HepG2 (cell line): ENCODE data around the gene ERCC2. TPM values are rescaled to one million over a fixed set of nuclear protein-coding genes. Genes with fewer than 3 reads are reported as not detected.

Experiments
- ATAC-seq: fragments of 200-7000 bp; cut with Tn5 transposase; 3 replicates; pipeline ENCODE4 v1.9.1; 2020; ENCODE audit warnings: mild to moderate bottlenecking, moderate library complexity
- BruUV-seq: library from RNA; stranded (reverse); fragments of 400-500 nt; replicated peaks from 2 replicates; lab custom pipeline; 2021; lab: Mats Ljungman, UMichigan
- CTCF ChIA-PET: fragments of 300-600 bp; formaldehyde crosslinking; extraction: SDS; loops from one replicate; lab custom pipeline; 2021; ENCODE audit warnings: low total read pairs, inconsistent platforms, low intra/inter-chr PET ratio; lab: Yijun Ruan, JAX
- POLR2A ChIA-PET: fragments of 350-600 bp; sonication (Branson Sonifier 250); formaldehyde crosslinking; loops from one replicate; lab custom pipeline; 2020; ENCODE audit warnings: antibody characterized with exemption, inconsistent platforms; lab: Yijun Ruan, JAX
- DNase-seq: peaks from one replicate; pipeline ENCODE4 v3.0.0-alpha.2; 2015; ENCODE audit warnings: low spot score
- FAIRE-seq: peaks from 3 replicates; lab custom pipeline; 2011; peaks lifted over from hg19 to GRCh38; lab: Jason Lieb, UNC
- H2AFZ ChIP-seq: one replicate; pipeline ENCODE4 v1.6.1; 2011; ENCODE audit warnings: low read length, inconsistent platforms
- H3K27ac ChIP-seq: fragments of 300-600 bp; 3 replicates; pipeline ENCODE4 v1.8.0; 2011; ENCODE audit warnings: mixed run types, mild to moderate bottlenecking, mixed read lengths, low read length, inconsistent platforms; ENCODE audit not compliant: insufficient read depth; ENCODE audit errors: extremely low read length
- H3K27me3 ChIP-seq, 2 experiments: fragments of 200-600 bp in 1 of 2; 2 replicates in 1 of 2; 3 replicates in 1 of 2; pipeline versions ENCODE4 v1.6.0 to v1.8.0; 2011; ENCODE audit warnings: low read length in 2 of 2, mild to moderate bottlenecking in 2 of 2, moderate library complexity in 2 of 2, inconsistent platforms in 1 of 2; ENCODE audit not compliant: insufficient read depth in 2 of 2, control insufficient read depth in 1 of 2
- H3K36me3 ChIP-seq, 2 experiments: fragments of 200-600 bp in 1 of 2; replicated peaks in 1 of 2; 2 replicates in 1 of 2; 3 replicates in 1 of 2; pipeline versions ENCODE4 v1.5.1 to v1.8.0; 2011; ENCODE audit warnings: low read length in 2 of 2, inconsistent platforms in 1 of 2; ENCODE audit not compliant: insufficient read depth in 2 of 2, control insufficient read depth in 1 of 2
- H3K4me1 ChIP-seq: 2 replicates; pipeline ENCODE4 v1.5.1; 2012; ENCODE audit warnings: low read length, inconsistent platforms; ENCODE audit not compliant: insufficient read depth
- H3K4me2 ChIP-seq: 2 replicates; pipeline ENCODE4 v1.6.0; 2011; ENCODE audit warnings: low read depth, low read length, inconsistent platforms
- H3K4me3 ChIP-seq, 3 experiments: fragments of 200-600 bp in 1 of 3; sonication (generic), shearing (Covaris generic) in 1 of 3; replicated peaks in 1 of 3; 2 replicates each; pipeline ENCODE4 v1.5.1; 2011 to 2016; ENCODE audit warnings: low read length in 3 of 3, inconsistent platforms in 2 of 3, low read depth in 2 of 3, mild to moderate bottlenecking in 2 of 3, control low read depth in 1 of 3, mixed read lengths in 1 of 3; ENCODE audit not compliant: insufficient read depth in 1 of 3
- H3K79me2 ChIP-seq: one replicate; pipeline ENCODE4 v1.6.1; 2011; ENCODE audit warnings: low read length, inconsistent platforms; ENCODE audit not compliant: insufficient read depth
- H3K9ac ChIP-seq: 2 replicates; pipeline ENCODE4 v1.6.0; 2011; ENCODE audit warnings: mild to moderate bottlenecking, low read depth, low read length, inconsistent platforms; ENCODE audit not compliant: insufficient read depth
- H3K9me3 ChIP-seq: 2 replicates; pipeline ENCODE4 v1.5.1; 2012; ENCODE audit warnings: mild to moderate bottlenecking, low read length
- H4K20me1 ChIP-seq: 2 replicates; pipeline ENCODE4 v1.6.0; 2011; ENCODE audit warnings: inconsistent platforms, mild to moderate bottlenecking, low read length, moderate library complexity; ENCODE audit not compliant: insufficient read depth
- AGO2 ChIP-seq: fragments of 200-400 bp; formaldehyde crosslinking; optimal IDR thresholded peaks from 2 replicates; pipeline ENCODE3; 2017; ENCODE audit warnings: mild to moderate bottlenecking, low read depth, low read length, moderate library complexity
- EP300 ChIP-seq, 3 experiments: sonication (generic) in 1 of 3; formaldehyde crosslinking in 1 of 3; IDR thresholded peaks; 2 replicates each; pipeline versions ENCODE4 v1.5.1 to v1.6.1; 2011 to 2020; ENCODE audit warnings: low read depth in 2 of 3, low read length in 2 of 3, borderline replicate concordance in 1 of 3, improper control_type of control experiment in 1 of 3, mild to moderate bottlenecking in 1 of 3, missing genetic modification reagents in 1 of 3, moderate library complexity in 1 of 3
- FLYWCH1 ChIP-seq: sonication (generic); formaldehyde crosslinking; IDR thresholded peaks from 2 replicates; pipeline ENCODE4 v1.8.1; 2023; ENCODE audit warnings: mild to moderate bottlenecking, missing genetic modification reagents
- FOXO4 ChIP-seq: sonication (generic); formaldehyde crosslinking; conservative IDR thresholded peaks from 2 replicates; pipeline ENCODE4 v1.8.1; 2023; ENCODE audit warnings: missing genetic modification reagents
- GMEB1 ChIP-seq: sonication (generic); formaldehyde crosslinking; IDR thresholded peaks from 2 replicates; pipeline ENCODE4 v1.5.1; 2020; ENCODE audit warnings: missing genetic modification reagents, mild to moderate bottlenecking, borderline replicate concordance
- JUND ChIP-seq: sonication (generic); formaldehyde crosslinking; IDR thresholded peaks from 2 replicates; pipeline ENCODE4 v1.8.0; 2022; ENCODE audit warnings: mild to moderate bottlenecking, missing genetic modification reagents
- KDM5A ChIP-seq: fragments of 200-600 bp; sonication (generic); IDR thresholded peaks from 2 replicates; pipeline ENCODE4 v1.7.0; 2018; ENCODE audit warnings: antibody characterized with exemption, mild to moderate bottlenecking, low read length, borderline replicate concordance
- KDM6A ChIP-seq: IDR thresholded peaks from 2 replicates; pipeline ENCODE4 v1.6.1; 2016; ENCODE audit warnings: low read depth
- KLF16 ChIP-seq, 2 experiments: sonication (generic) in 1 of 2; formaldehyde crosslinking in 1 of 2; IDR thresholded peaks; 2 replicates each; pipeline versions ENCODE4 v1.6.1 to v1.8.0; 2016 to 2023; ENCODE audit warnings: missing genetic modification reagents in 2 of 2, missing compliant biosample characterization in 1 of 2
- RBFOX2 ChIP-seq: fragments of 200-400 bp; formaldehyde crosslinking; IDR thresholded peaks from 2 replicates; pipeline ENCODE4 v1.6.1; 2017; ENCODE audit warnings: low read depth, mild to moderate bottlenecking, low read length
- SIN3A ChIP-seq: IDR thresholded peaks from 2 replicates; pipeline ENCODE4 v1.6.1; 2011; ENCODE audit warnings: low read depth, mild to moderate bottlenecking, control low read depth, low read length, borderline replicate concordance
- SP2 ChIP-seq: sonication (generic); formaldehyde crosslinking; IDR thresholded peaks from 2 replicates; pipeline ENCODE4 v1.5.1; 2020; ENCODE audit warnings: mild to moderate bottlenecking, missing genetic modification reagents
- ZNF3 ChIP-seq: IDR thresholded peaks from 2 replicates; pipeline ENCODE4 v1.7.0; 2017; ENCODE audit warnings: inconsistent platforms
- ZNF333 ChIP-seq: sonication (generic); formaldehyde crosslinking; IDR thresholded peaks from 2 replicates; pipeline ENCODE4 v1.4.0; 2020; ENCODE audit warnings: mild to moderate bottlenecking, missing genetic modification reagents, borderline replicate concordance
- ZNF567 ChIP-seq: sonication (generic); formaldehyde crosslinking; IDR thresholded peaks from 2 replicates; pipeline ENCODE4 v1.8.1; 2023; ENCODE audit warnings: mild to moderate bottlenecking, missing genetic modification reagents, borderline replicate concordance
- ZNF7 ChIP-seq: IDR thresholded peaks from 2 replicates; pipeline ENCODE4 v1.6.1; 2016; ENCODE audit warnings: missing biosample characterization, missing genetic modification reagents
- ZNF816 ChIP-seq: sonication (generic); formaldehyde crosslinking; IDR thresholded peaks from 2 replicates; pipeline ENCODE4 v1.8.0; 2022; ENCODE audit warnings: missing genetic modification reagents, mild to moderate bottlenecking, borderline replicate concordance
- WGBS: methylation state at CpG from one replicate; pipeline ENCODE4 v1.1.6; 2017; ENCODE audit warnings: low lambda C conversion rate; 5-methylcytosine and 5-hydroxymethylcytosine counted together
- in situ Hi-C: cut with HindIII; loops from 2 replicates; pipeline ENCODE4 v1.10.0; 2017; ENCODE audit warnings: low pct_unique_long_range_greater_than_20kb; ENCODE audit not compliant: extremely low pct_ligation_motif_present
- intact Hi-C: fragments of 100-400 bp; cut with micrococcal nuclease; formaldehyde crosslinking; loops from one replicate; pipeline ENCODE4 v1.10.0; 2022; ENCODE audit not compliant: unreplicated experiment
- polyA plus RNA-seq, 8 experiments: library from polyadenylated mRNA; depleted of rRNA in 3 of 8; stranded (reverse) in 7 of 8; unstranded in 1 of 8; fragments of >200 nt; fragmentation: Illumina TruSeq in 4 of 8; extraction: Trizol in 4 of 8; gene quantifications; 2 replicates each; pipeline versions ENCODE4 v1.2.1 to v1.2.3, GENCODE V29; 2011 to 2016; ENCODE audit warnings: low read depth in 4 of 8, missing spikeins in 1 of 8, mixed read lengths in 1 of 8; ENCODE audit not compliant: insufficient read depth in 1 of 8
- total RNA-seq, 5 experiments: library from RNA; depleted of rRNA; stranded (reverse); fragments of >200 nt; fragmentation: Illumina TruSeq; extraction: Trizol; gene quantifications; 2 replicates each; pipeline ENCODE4 v1.2.3, GENCODE V29; 2016; ENCODE audit warnings: low read depth in 1 of 5

ERCC2 gene
- total and polyA plus RNA-seq, 2 of the 13 experiments (the other 11 are each of a cell fraction or from before 2014, with no cell fraction given) = 25.4 to 49.2 TPM

- H3K4me1 ChIP-seq = no peaks in the 10 kb centered on the region
- BruUV-seq = no TSS peak
- intact Hi-C loops = no loop called here
- no peak for DNase-seq
- H3K9me3 ChIP-seq = no peaks in the 10 kb centered on the region
- TF ChIP-seq AGO2 (peak; percentile 37), ZNF7 (no peak), ZNF3 (no peak), RBFOX2 (0 out of 2 replicates have a peak, but pooled peaks have one; percentile 19)
- TF ChIP-seq, all 625 proteins: peak for 2
- H4K20me1 ChIP-seq = 0 out of 2 replicates have a peak, but pooled peaks cover 3% of the 10 kb centered on the region
- no peak overlapping the region for H3K4me2 ChIP-seq
- H3K79me2 ChIP-seq = no peaks in the 10 kb centered on the region
- no peak overlapping the region for H3K9ac ChIP-seq
- H3K27me3 ChIP-seq = no peaks in the 10 kb centered on the region
- H3K36me3 ChIP-seq = peaks cover 15 to 33% of the 10 kb centered on the region in 2 experiments
- in situ Hi-C loops = no loop called here
- ATAC-seq = no peak
- WGBS = 96% methylated on average over 14 of the region's 16 CpGs
- H3K4me3 ChIP-seq = no peak overlapping the region
- no peak overlapping the region for H3K27ac ChIP-seq
- ChIA-PET CTCF (no interaction called here), POLR2A (no interaction called here)
- no peak for FAIRE-seq
- no peak overlapping the region for H2AFZ ChIP-seq
Observed at GRCh38 chr19:45362291-45362690, 8.1 kb downstream of the ERCC2 start.

GRCh38 chr19:45361608-45362007, 8.8 kb downstream of the ERCC2 start:
- ATAC-seq (no peak), FAIRE-seq (no peak), DNase-seq (no peak)
- Histone ChIP-seq H3K79me2 (no peaks in the 10 kb centered on the region), H3K4me1 (no peaks in the 10 kb centered on the region), H2AFZ (no peak overlapping the region), H4K20me1 (0 out of 2 replicates have a peak, but pooled peaks cover 3% of the 10 kb centered on the region), H3K27ac (no peak overlapping the region), H3K36me3 (peaks cover 16 to 40% of the 10 kb centered on the region in 2 experiments), H3K27me3 (no peaks in the 10 kb centered on the region), H3K4me3 (no peak overlapping the region), H3K9me3 (no peaks in the 10 kb centered on the region), H3K9ac (no peak overlapping the region), H3K4me2 (no peak overlapping the region)
- CTCF ChIA-PET = no interaction called here
- 96% methylated on average over 14 of the region's 14 CpGs for WGBS
- POLR2A ChIA-PET = no interaction called here
- in situ Hi-C loops (no loop called here), intact Hi-C loops (no loop called here)
- no TSS peak for BruUV-seq
- no peak for TF ChIP-seq JUND (CRISPR knock-in tag)
- no peak for TF ChIP-seq KDM6A (CRISPR knock-in tag)
- no peak for TF ChIP-seq FOXO4 (CRISPR knock-in tag)
- TF ChIP-seq ZNF333 (CRISPR knock-in tag) = no peak
- no peak for TF ChIP-seq KLF16 (CRISPR knock-in tag; IDR thresholded peaks at IDR 0.05)
- TF ChIP-seq ZNF816 = no peak
- no peak for TF ChIP-seq SIN3A
- TF ChIP-seq FLYWCH1 (CRISPR knock-in tag) = no peak
- no peak for TF ChIP-seq SP2 (CRISPR knock-in tag)
- TF ChIP-seq KDM5A = no peak
- TF ChIP-seq EP300 (IDR thresholded peaks at IDR 0.05; ENCODE audit: low read depth in 2 of 2, low read length in 2 of 2) = no peak
- no peak for TF ChIP-seq EP300 (CRISPR knock-in tag; IDR thresholded peaks at IDR 0.05; ENCODE audit: borderline replicate concordance)
- no peak for TF ChIP-seq GMEB1 (CRISPR knock-in tag)
- TF ChIP-seq ZNF567 (CRISPR knock-in tag) = no peak
